ENCODE results near the gene TPX2. TPM values are rescaled to one million over a fixed set of nuclear protein-coding genes. Genes with fewer than 3 reads are reported as not detected.
A peak's percentile ranks its signal among the peaks of the same experiment; 100 is the strongest.

The TPX2 gene
- total RNA-seq, 4 donors from 2014 or later, result 4.4 to 26.4 (median 9.3) TPM

- Histone ChIP-seq H3K4me1 (peaks cover 12 to 89% (median 18%) of the 10 kb centered on the region in 4 donors), H3K27me3 (no peaks in the 10 kb centered on the region), H3K4me3 (no peak overlapping the region), H3K36me3 (peaks cover 0 to 10% (median 0%) of the 10 kb centered on the region in 3 donors), H3K9me3 (no peaks in the 10 kb centered on the region), H3K27ac (peak overlapping the region in 3 of 4 donors; percentile 11 to 65 (median 65))
- TF ChIP-seq CTCF (IDR thresholded peaks at IDR 0.05) (no peak), POLR2A (IDR thresholded peaks at IDR 0.05) (no peak)
- peak in 1 of 3 donors; percentile 15 for DNase-seq
These were observed 23.3 kb upstream of the TPX2 start for GRCh38 chr20:31715766-31716165.

GRCh38 chr20:31716351-31716750 lies 22.7 kb upstream of the TPX2 start:
- DNase-seq, result no peak
- H3K27me3 ChIP-seq, result no peaks in the 10 kb centered on the region
- H3K36me3 ChIP-seq, result peaks cover 0 to 9% (median 0%) of the 10 kb centered on the region in 3 donors
- H3K4me1 ChIP-seq, result peaks cover 11 to 86% (median 21%) of the 10 kb centered on the region in 4 donors
- no peak for TF ChIP-seq POLR2A (IDR thresholded peaks at IDR 0.05)
- no peak for TF ChIP-seq CTCF (IDR thresholded peaks at IDR 0.05)
- no peaks in the 10 kb centered on the region for H3K9me3 ChIP-seq
- H3K4me3 ChIP-seq, result peak overlapping the region in 1 of 4 donors; percentile 8
- peak overlapping the region in 3 of 4 donors; percentile 11 to 65 (median 65) for H3K27ac ChIP-seq

- H3K27ac ChIP-seq, result peak overlapping the region; percentile 11 to 65 (median 60)
- H3K36me3 ChIP-seq, result peaks cover 0 to 9% (median 0%) of the 10 kb centered on the region in 3 donors
- H3K4me3 ChIP-seq, result peak overlapping the region in 1 of 4 donors; percentile 8
- TF ChIP-seq POLR2A (IDR thresholded peaks at IDR 0.05), result no peak
- no peak for TF ChIP-seq CTCF (IDR thresholded peaks at IDR 0.05)
- peaks cover 5 to 86% (median 21%) of the 10 kb centered on the region in 4 donors for H3K4me1 ChIP-seq
- no peak for DNase-seq
- H3K27me3 ChIP-seq, result no peaks in the 10 kb centered on the region
- no peaks in the 10 kb centered on the region for H3K9me3 ChIP-seq
These were observed 22.1 kb upstream of the TPX2 start for GRCh38 chr20:31716818-31717477.

GRCh38 chr20:31717478-31718201 lies 21.4 kb upstream of the TPX2 start:
- peak overlapping the region in 2 of 4 donors; percentile 8 to 28 for H3K4me3 ChIP-seq
- H3K27me3 ChIP-seq, result no peaks in the 10 kb centered on the region
- H3K9me3 ChIP-seq, result no peaks in the 10 kb centered on the region
- no peak for TF ChIP-seq CTCF (IDR thresholded peaks at IDR 0.05)
- TF ChIP-seq POLR2A (IDR thresholded peaks at IDR 0.05), result no peak
- H3K36me3 ChIP-seq, result peaks cover 0 to 9% (median 0%) of the 10 kb centered on the region in 3 donors
- H3K4me1 ChIP-seq, result peaks cover 4 to 79% (median 17%) of the 10 kb centered on the region in 4 donors
- H3K27ac ChIP-seq, result peak overlapping the region; percentile 11 to 65 (median 60)
- no peak for DNase-seq

- H3K27me3 ChIP-seq, result no peaks in the 10 kb centered on the region
- DNase-seq, result no peak
- peak overlapping the region; percentile 11 to 99 (median 96) for H3K27ac ChIP-seq
- H3K4me1 ChIP-seq, result peaks cover 4 to 65% (median 13%) of the 10 kb centered on the region in 4 donors
- no peaks in the 10 kb centered on the region for H3K9me3 ChIP-seq
- peak overlapping the region in 2 of 4 donors; percentile 72 to 85 for H3K4me3 ChIP-seq
- peaks cover 0 to 9% (median 0%) of the 10 kb centered on the region in 3 donors for H3K36me3 ChIP-seq
- TF ChIP-seq CTCF (IDR thresholded peaks at IDR 0.05) (peak in 1 of 6 experiments; percentile 2), POLR2A (IDR thresholded peaks at IDR 0.05) (peak; percentile 42 to 68)
These were observed 20.0 kb upstream of the TPX2 start for GRCh38 chr20:31718952-31719643.

Data from Peyer's patch (tissue), 4 donors.